MCF 10A (cell line): ENCODE data around the gene KAT6B. TPM values are rescaled to one million over a fixed set of nuclear protein-coding genes. Genes with fewer than 3 reads are reported as not detected.
"Not testable (repeated sequence)": the region's sequence is repeated elsewhere in the genome, so short reads cannot be mapped to it uniquely, and the experiment has no call there.

Source experiments
- BruUV-seq: library from RNA; stranded (reverse); fragments of 400-500 nt; replicated peaks from 2 replicates; lab custom pipeline; 2021; lab: Mats Ljungman, UMichigan
- CTCF ChIA-PET: fragments of 300-600 bp; sonication (Branson Sonifier 250); formaldehyde crosslinking; extraction: SDS; loops from one replicate; lab custom pipeline; 2021; ENCODE audit warnings: antibody characterized with exemption, inconsistent platforms; lab: Yijun Ruan, JAX
- POLR2A ChIA-PET: fragments of 300-600, 350-650 bp; sonication (Branson Sonifier 250); formaldehyde crosslinking; extraction: SDS; loops from one replicate; lab custom pipeline; 2020; ENCODE audit warnings: antibody characterized with exemption, inconsistent platforms; lab: Yijun Ruan, JAX
- DNase-seq: peaks from one replicate; pipeline ENCODE4 v3.0.0-alpha.2; 2018; ENCODE audit not compliant: unreplicated experiment
- H3K27ac Mint-ChIP-seq: one replicate; pipeline ENCODE4 v1.8.0; 2022; ENCODE audit warnings: mild to moderate bottlenecking, low read depth, mixed read lengths; ENCODE audit not compliant: unreplicated experiment
- H3K27me3 Mint-ChIP-seq: one replicate; pipeline ENCODE4 v1.8.0; 2022; ENCODE audit warnings: mixed read lengths; ENCODE audit not compliant: insufficient read depth, unreplicated experiment
- H3K36me3 Mint-ChIP-seq: one replicate; pipeline ENCODE4 v1.8.0; 2022; ENCODE audit warnings: mild to moderate bottlenecking, moderate library complexity, mixed read lengths; ENCODE audit not compliant: insufficient read depth, unreplicated experiment
- H3K4me1 Mint-ChIP-seq: one replicate; pipeline ENCODE4 v1.8.0; 2022; ENCODE audit warnings: mixed read lengths; ENCODE audit not compliant: insufficient read depth, unreplicated experiment
- H3K4me3 Mint-ChIP-seq: one replicate; pipeline ENCODE4 v1.8.0; 2022; ENCODE audit warnings: mild to moderate bottlenecking, moderate library complexity, mixed read lengths; ENCODE audit not compliant: unreplicated experiment
- H3K9me3 Mint-ChIP-seq: one replicate; pipeline ENCODE4 v1.8.0; 2022; ENCODE audit warnings: mixed read lengths; ENCODE audit not compliant: unreplicated experiment
- intact Hi-C: fragments of 100-400 bp; cut with micrococcal nuclease; formaldehyde crosslinking; loops from 2 replicates; pipeline ENCODE4 v1.14.1; 2022
- total RNA-seq: library from RNA; stranded (reverse); gene quantifications from 2 replicates; pipeline ENCODE4 v1.2.3, GENCODE V29; 2022
- TF ChIP-seq, protein P1 (sequence below): fragments of 200-600 bp; IDR thresholded peaks from one replicate; pipeline ENCODE4 v1.8.0; 2022; ENCODE audit warnings: antibody characterized with exemption, mild to moderate bottlenecking; ENCODE audit not compliant: unreplicated experiment

The KAT6B gene
- total RNA-seq, 1 experiment from 2014 or later, result 18.3 TPM

GRCh38 chr10:74889662-74889998, 63.2 kb downstream of the KAT6B start:
- Mint-ChIP-seq H3K27me3 (no peaks in the 10 kb centered on the region), H3K9me3 (no peaks in the 10 kb centered on the region), H3K27ac (no peak overlapping the region), H3K36me3 (no peaks in the 10 kb centered on the region), H3K4me1 (no peaks in the 10 kb centered on the region), H3K4me3 (no peak overlapping the region)
- intact Hi-C loops, result loop anchor here (1.0 to 10.0 kb wide), 3 partner anchors 105 to 215 kb away; a partner anchor contains a TSS
- no TSS peak for BruUV-seq
- ChIA-PET CTCF (interaction anchor here (0.5 to 1.2 kb wide), 6 partner anchors 8 to 385 kb away, joined by 3 to 5 read pairs (median 4); no protein-coding TSS in a partner anchor), POLR2A (interaction anchor here (0.7 kb wide), 1 partner anchor 31 kb away, joined by 3 read pairs; no protein-coding TSS in a partner anchor)
- TF ChIP-seq, protein P1, sequence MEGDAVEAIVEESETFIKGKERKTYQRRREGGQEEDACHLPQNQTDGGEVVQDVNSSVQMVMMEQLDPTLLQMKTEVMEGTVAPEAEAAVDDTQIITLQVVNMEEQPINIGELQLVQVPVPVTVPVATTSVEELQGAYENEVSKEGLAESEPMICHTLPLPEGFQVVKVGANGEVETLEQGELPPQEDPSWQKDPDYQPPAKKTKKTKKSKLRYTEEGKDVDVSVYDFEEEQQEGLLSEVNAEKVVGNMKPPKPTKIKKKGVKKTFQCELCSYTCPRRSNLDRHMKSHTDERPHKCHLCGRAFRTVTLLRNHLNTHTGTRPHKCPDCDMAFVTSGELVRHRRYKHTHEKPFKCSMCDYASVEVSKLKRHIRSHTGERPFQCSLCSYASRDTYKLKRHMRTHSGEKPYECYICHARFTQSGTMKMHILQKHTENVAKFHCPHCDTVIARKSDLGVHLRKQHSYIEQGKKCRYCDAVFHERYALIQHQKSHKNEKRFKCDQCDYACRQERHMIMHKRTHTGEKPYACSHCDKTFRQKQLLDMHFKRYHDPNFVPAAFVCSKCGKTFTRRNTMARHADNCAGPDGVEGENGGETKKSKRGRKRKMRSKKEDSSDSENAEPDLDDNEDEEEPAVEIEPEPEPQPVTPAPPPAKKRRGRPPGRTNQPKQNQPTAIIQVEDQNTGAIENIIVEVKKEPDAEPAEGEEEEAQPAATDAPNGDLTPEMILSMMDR, result no peak
- DNase-seq, result no peak

DNA sequence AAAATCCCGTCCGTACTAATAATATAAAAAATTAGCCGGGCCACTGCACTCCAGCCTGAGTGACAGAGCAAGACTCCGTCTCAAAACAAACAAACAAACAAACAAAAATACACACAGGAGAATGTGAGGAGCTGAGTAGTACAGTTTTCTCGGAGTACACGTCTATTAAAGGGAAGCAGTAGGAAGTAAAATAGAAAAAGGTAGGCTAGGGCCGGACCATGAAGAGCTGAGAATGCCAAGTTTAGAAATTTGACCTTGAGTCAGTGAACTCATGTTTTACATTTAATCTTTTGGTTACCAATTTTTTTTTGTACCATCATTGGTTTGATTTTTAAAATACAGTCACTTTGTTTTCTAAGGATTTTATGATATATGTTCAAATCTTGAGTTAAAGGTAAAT, 64.1 kb downstream of the KAT6B start:
- Mint-ChIP-seq H3K9me3 (no peaks in the 10 kb centered on the region), H3K36me3 (no peaks in the 10 kb centered on the region), H3K4me1 (no peaks in the 10 kb centered on the region), H3K4me3 (no peak overlapping the region), H3K27me3 (no peaks in the 10 kb centered on the region), H3K27ac (no peak overlapping the region)
- POLR2A ChIA-PET, result interaction anchor here (0.7 kb wide), 1 partner anchor 304 kb away, joined by 3 read pairs; no protein-coding TSS in a partner anchor
- CTCF ChIA-PET, result interaction anchor here (0.6 kb wide), 1 partner anchor 347 kb away, joined by 5 read pairs; no protein-coding TSS in a partner anchor
- DNase-seq, result no peak
- intact Hi-C loops, result no loop called here
- BruUV-seq, result no TSS peak
- TF ChIP-seq, protein P1, result no peak

DNA sequence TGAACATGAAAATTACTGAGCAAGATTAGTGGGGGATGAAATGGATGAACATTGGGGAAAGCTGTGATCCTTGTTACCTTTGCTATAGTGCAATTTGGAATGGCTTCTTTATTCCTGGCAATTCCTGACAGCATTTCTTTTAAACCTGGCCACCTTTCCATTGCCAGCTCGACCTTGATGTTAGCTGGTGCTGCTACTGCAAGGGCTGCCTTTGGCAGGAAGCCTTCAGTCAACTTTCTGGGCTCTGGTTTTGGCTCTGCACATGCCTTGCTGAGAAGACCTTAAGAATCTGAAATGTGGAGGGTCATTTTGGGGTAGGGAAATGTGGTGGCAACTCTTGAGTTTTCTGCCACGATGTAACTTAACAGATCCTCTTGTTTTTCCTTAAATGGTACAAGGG, 64.7 kb downstream of the KAT6B start:
- peaks cover 6% of the 10 kb centered on the region for H3K4me1 Mint-ChIP-seq
- no peaks in the 10 kb centered on the region for H3K36me3 Mint-ChIP-seq
- intact Hi-C loops, result no loop called here
- H3K27me3 Mint-ChIP-seq, result no peaks in the 10 kb centered on the region
- ChIA-PET CTCF (no interaction called here), POLR2A (no interaction called here)
- no TSS peak for BruUV-seq
- no peak for DNase-seq
- H3K27ac Mint-ChIP-seq, result no peak overlapping the region
- no peaks in the 10 kb centered on the region for H3K9me3 Mint-ChIP-seq
- TF ChIP-seq, protein P1, result no peak
- no peak overlapping the region for H3K4me3 Mint-ChIP-seq

GRCh38 chr10:74892839-74893238, 66.4 kb downstream of the KAT6B start:
- no peak overlapping the region for H3K27ac Mint-ChIP-seq
- TF ChIP-seq, protein P1, result no peak
- no peaks in the 10 kb centered on the region for H3K9me3 Mint-ChIP-seq
- no peaks in the 10 kb centered on the region for H3K27me3 Mint-ChIP-seq
- ChIA-PET POLR2A (interaction anchor here (0.6 kb wide), 1 partner anchor 9 kb away, joined by 3 read pairs; no protein-coding TSS in a partner anchor), CTCF (interaction anchor here (0.6 to 1.4 kb wide), 4 partner anchors 51 to 126 kb away, joined by 3 to 4 read pairs (median 4); no protein-coding TSS in a partner anchor)
- no peak for DNase-seq
- intact Hi-C loops, result no loop called here
- no TSS peak for BruUV-seq
- H3K4me3 Mint-ChIP-seq, result no peak overlapping the region
- H3K4me1 Mint-ChIP-seq, result peaks cover 10% of the 10 kb centered on the region
- H3K36me3 Mint-ChIP-seq, result no peaks in the 10 kb centered on the region

DNA sequence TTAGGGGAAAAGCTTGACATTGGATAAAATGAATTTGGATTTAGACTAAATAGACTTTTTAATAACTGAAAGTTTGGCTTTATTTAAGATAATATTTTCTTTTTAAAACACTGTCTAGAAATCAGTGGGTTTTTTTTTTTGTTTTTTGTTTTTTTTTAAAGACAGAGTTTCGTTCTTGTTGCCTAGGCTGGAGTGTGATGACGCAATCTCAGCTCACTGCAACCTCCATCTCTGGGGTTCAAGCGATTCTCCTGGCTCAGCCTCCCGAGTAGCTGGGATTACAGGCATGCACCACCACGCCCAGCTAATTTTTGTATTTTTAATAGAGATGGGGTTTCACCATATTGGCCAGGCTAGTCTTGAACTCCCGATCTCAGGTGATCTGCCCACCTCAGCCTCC, 66.9 kb downstream of the KAT6B start:
- H3K9me3 Mint-ChIP-seq, DNase-seq, H3K4me3 Mint-ChIP-seq, intact Hi-C loops, BruUV-seq, H3K27me3 Mint-ChIP-seq, H3K36me3 Mint-ChIP-seq, H3K27ac Mint-ChIP-seq: not testable (repeated sequence)
- peaks cover 13% of the 10 kb centered on the region for H3K4me1 Mint-ChIP-seq
- ChIA-PET CTCF (interaction anchor here (1.4 kb wide), 2 partner anchors 51 to 125 kb away, joined by 3 to 4 read pairs; no protein-coding TSS in a partner anchor), POLR2A (interaction anchor here (0.6 kb wide), 1 partner anchor 9 kb away, joined by 3 read pairs; no protein-coding TSS in a partner anchor)
